ENCODE measurements around the gene SIRT7.

SIRT7 gene

GRCh38 chr17:81885869-81886548, 32.0 kb downstream of the SIRT7 start:
- Histone ChIP-seq H3K36me3 (peaks cover 59% of the 10 kb centered on the region), H3K27ac (no peak overlapping the region), H3K4me1 (ENCODE audit: control insufficient read depth in 1 of 2, insufficient read depth in 1 of 2, low read depth in 1 of 2, low read length in 1 of 2) (peaks cover 9% of the 10 kb centered on the region in 2 experiments), H3K4me3 (ENCODE audit: low read depth in 1 of 2, low read length in 1 of 2) (no peak overlapping the region), H3K27me3 (no peaks in the 10 kb centered on the region), H3K9me3 (no peaks in the 10 kb centered on the region)
- TF ChIP-seq, protein P1, sequence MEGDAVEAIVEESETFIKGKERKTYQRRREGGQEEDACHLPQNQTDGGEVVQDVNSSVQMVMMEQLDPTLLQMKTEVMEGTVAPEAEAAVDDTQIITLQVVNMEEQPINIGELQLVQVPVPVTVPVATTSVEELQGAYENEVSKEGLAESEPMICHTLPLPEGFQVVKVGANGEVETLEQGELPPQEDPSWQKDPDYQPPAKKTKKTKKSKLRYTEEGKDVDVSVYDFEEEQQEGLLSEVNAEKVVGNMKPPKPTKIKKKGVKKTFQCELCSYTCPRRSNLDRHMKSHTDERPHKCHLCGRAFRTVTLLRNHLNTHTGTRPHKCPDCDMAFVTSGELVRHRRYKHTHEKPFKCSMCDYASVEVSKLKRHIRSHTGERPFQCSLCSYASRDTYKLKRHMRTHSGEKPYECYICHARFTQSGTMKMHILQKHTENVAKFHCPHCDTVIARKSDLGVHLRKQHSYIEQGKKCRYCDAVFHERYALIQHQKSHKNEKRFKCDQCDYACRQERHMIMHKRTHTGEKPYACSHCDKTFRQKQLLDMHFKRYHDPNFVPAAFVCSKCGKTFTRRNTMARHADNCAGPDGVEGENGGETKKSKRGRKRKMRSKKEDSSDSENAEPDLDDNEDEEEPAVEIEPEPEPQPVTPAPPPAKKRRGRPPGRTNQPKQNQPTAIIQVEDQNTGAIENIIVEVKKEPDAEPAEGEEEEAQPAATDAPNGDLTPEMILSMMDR (IDR thresholded peaks at IDR 0.05): no peak

GRCh38 chr17:81885454-81885853, 32.5 kb downstream of the SIRT7 start:
- H3K9me3 ChIP-seq: no peaks in the 10 kb centered on the region
- peaks cover 4 to 5% of the 10 kb centered on the region in 2 experiments for H3K4me1 ChIP-seq (ENCODE audit: control insufficient read depth in 1 of 2, insufficient read depth in 1 of 2, low read depth in 1 of 2, low read length in 1 of 2)
- peaks cover 59% of the 10 kb centered on the region for H3K36me3 ChIP-seq
- no peaks in the 10 kb centered on the region for H3K27me3 ChIP-seq
- H3K4me3 ChIP-seq (ENCODE audit: low read depth in 1 of 2, low read length in 1 of 2): no peak overlapping the region
- TF ChIP-seq, protein P1 (IDR thresholded peaks at IDR 0.05): no peak
- no peak overlapping the region for H3K27ac ChIP-seq

- H3K27ac ChIP-seq: no peak overlapping the region
- no peaks in the 10 kb centered on the region for H3K27me3 ChIP-seq
- no peak overlapping the region for H3K4me3 ChIP-seq (ENCODE audit: low read depth in 1 of 2, low read length in 1 of 2)
- no peaks in the 10 kb centered on the region for H3K4me1 ChIP-seq (ENCODE audit: control insufficient read depth in 1 of 2, insufficient read depth in 1 of 2, low read depth in 1 of 2, low read length in 1 of 2)
- H3K9me3 ChIP-seq: no peaks in the 10 kb centered on the region
- peaks cover 59% of the 10 kb centered on the region for H3K36me3 ChIP-seq
- TF ChIP-seq, protein P1 (IDR thresholded peaks at IDR 0.05): no peak
Observed at GRCh38 chr17:81884968-81885367, 33.0 kb downstream of the SIRT7 start.

DNA sequence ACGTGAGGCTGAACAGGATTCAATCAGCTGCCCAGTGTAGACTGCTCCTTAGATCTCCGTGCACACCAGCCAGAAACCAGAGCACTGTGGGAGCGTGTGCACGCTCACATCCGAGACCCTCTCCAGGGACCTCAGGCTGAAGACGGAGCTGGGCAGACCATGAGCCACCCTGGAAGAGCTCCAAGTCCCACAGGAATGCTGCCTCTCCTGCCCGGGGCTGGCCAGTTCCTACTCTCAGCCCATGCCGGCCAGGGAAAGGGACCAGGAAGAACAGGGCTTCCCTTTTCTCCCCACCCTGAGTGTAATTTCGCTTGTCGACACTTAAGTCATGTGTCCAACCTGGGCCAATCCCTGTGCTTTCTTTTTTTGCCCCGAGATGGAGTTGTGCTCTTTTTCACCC, 33.5 kb downstream of the SIRT7 start:
- Histone ChIP-seq H3K27me3 (no peaks in the 10 kb centered on the region), H3K4me1 (ENCODE audit: control insufficient read depth in 1 of 2, insufficient read depth in 1 of 2, low read depth in 1 of 2, low read length in 1 of 2) (no peaks in the 10 kb centered on the region), H3K4me3 (ENCODE audit: low read depth in 1 of 2, low read length in 1 of 2) (no peak overlapping the region), H3K36me3 (peaks cover 57% of the 10 kb centered on the region), H3K27ac (no peak overlapping the region), H3K9me3 (no peaks in the 10 kb centered on the region)
- TF ChIP-seq, protein P1 (IDR thresholded peaks at IDR 0.05): no peak

DNA sequence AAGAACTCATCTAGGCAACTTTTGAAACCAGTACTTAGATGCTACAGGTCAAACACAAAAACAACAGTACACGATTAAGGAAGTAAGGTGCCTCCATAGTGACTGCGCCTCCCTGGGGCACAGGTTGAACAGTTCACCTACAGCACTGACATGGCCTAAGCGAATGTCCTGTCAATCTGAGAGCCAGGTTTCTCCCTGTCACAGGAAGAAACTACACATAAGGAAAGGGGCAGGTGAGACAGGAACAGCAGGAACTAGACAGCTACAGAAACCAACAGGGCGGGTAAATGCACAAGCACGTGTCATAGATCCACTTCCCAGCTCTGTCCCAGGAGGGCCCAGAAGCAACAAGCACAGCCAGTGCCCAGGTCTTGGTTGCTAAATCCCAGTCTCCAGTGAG, 38.9 kb downstream of the SIRT7 start:
- no peaks in the 10 kb centered on the region for H3K27me3 ChIP-seq
- H3K4me1 ChIP-seq (ENCODE audit: control insufficient read depth in 1 of 2, insufficient read depth in 1 of 2, low read depth in 1 of 2, low read length in 1 of 2): no peaks in the 10 kb centered on the region
- peaks cover 6% of the 10 kb centered on the region for H3K36me3 ChIP-seq
- TF ChIP-seq, protein P1 (IDR thresholded peaks at IDR 0.05): no peak
- no peak overlapping the region for H3K4me3 ChIP-seq (ENCODE audit: low read depth in 1 of 2, low read length in 1 of 2)
- no peak overlapping the region for H3K27ac ChIP-seq
- no peaks in the 10 kb centered on the region for H3K9me3 ChIP-seq
